ENCODE data around the gene ANKRD23.

DNA sequence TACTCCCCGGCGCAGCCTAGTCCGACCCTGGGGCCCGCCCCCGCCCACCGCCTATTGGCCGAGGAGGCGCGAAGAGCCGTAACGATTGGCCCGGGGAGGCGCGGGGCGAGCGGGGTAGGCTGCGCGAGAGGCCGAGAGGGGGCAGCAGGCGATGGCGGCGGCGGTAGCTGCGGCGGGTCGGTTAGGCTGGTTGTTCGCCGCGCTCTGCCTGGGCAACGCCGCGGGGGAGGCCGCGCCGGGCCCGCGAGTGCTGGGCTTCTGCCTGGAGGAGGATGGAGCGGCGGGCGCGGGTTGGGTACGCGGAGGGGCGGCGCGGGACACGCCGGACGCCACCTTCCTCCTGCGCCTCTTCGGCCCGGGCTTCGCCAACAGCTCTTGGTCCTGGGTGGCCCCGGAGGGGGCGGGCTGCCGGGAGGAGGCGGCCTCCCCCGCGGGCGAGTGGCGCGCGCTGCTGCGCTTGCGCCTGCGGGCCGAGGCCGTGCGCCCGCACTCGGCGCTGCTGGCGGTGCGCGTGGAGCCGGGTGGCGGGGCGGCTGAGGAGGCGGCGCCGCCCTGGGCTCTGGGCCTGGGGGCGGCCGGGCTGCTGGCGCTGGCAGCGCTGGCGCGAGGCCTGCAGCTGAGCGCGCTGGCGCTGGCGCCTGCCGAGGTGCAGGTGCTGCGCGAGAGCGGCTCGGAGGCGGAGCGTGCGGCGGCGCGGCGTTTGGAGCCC is 27.5 kb downstream of the ANKRD23 start, which contains the start of gene CNNM3:
- TF ChIP-seq SMC3 (conservative IDR thresholded peaks at IDR 0.05; ENCODE audit: poor library complexity) (peak; percentile 62), EZH2 (IDR thresholded peaks at IDR 0.05; ENCODE audit: borderline replicate concordance, insufficient read depth, low read length, poor library complexity, severe bottlenecking) (no peak)
